K562 (cell line): Measurements from ENCODE around the gene PPL. TPM values are rescaled to one million over a fixed set of nuclear protein-coding genes. Genes with fewer than 3 reads are reported as not detected.

ENCODE experiments used
- ATAC-seq: fragments of 200-7000 bp; cut with Tn5 transposase; 3 replicates; pipeline ENCODE4 v1.9.1; 2020; ENCODE audit warnings: moderate library complexity
- BruUV-seq: library from RNA; stranded (reverse); fragments of 400-500 nt; replicated peaks from 2 replicates; lab custom pipeline; 2021; lab: Mats Ljungman, UMichigan
- CTCF ChIA-PET: fragments of 300-600 bp; formaldehyde crosslinking; extraction: SDS; loops from one replicate; lab custom pipeline; 2021; ENCODE audit warnings: low intra/inter-chr PET ratio; lab: Yijun Ruan, JAX
- POLR2A ChIA-PET: fragments of 300-600, 350-650 bp; sonication (Branson Sonifier 250); formaldehyde crosslinking; extraction: SDS; loops from one replicate; lab custom pipeline; 2021; ENCODE audit warnings: antibody characterized with exemption, inconsistent platforms; lab: Yijun Ruan, JAX
- DNase-seq, 4 experiments: peaks; one replicate each; pipeline versions ENCODE4 v3.0.0 to v3.0.0-alpha.2; 2011 to 2018; ENCODE audit warnings: low spot score in 3 of 4, mixed read lengths in 3 of 4; ENCODE audit errors: extremely low read depth in 1 of 4
- FAIRE-seq: peaks from 2 replicates; lab custom pipeline; 2011; peaks lifted over from hg19 to GRCh38; lab: Jason Lieb, UNC
- H2AFZ ChIP-seq: 2 replicates; pipeline ENCODE4 v1.6.0; 2011; ENCODE audit warnings: low read depth, low read length, control low read depth, inconsistent platforms
- H3K27ac ChIP-seq: fragments of 200-600 bp; 3 replicates; pipeline ENCODE4 v1.8.0; 2011; ENCODE audit warnings: low read depth, mild to moderate bottlenecking, control low read depth, inconsistent platforms, low read length, moderate library complexity, mixed read lengths; ENCODE audit errors: extremely low read depth
- H3K27me3 ChIP-seq, 2 experiments: fragments of 300-600 bp in 1 of 2; 2 replicates in 1 of 2; 3 replicates in 1 of 2; pipeline versions ENCODE4 v1.6.0 to v1.8.0; 2011; ENCODE audit warnings: inconsistent platforms in 2 of 2, low read length in 2 of 2, mild to moderate bottlenecking in 1 of 2, mixed read lengths in 1 of 2, moderate library complexity in 1 of 2; ENCODE audit not compliant: control insufficient read depth in 2 of 2, insufficient read depth in 2 of 2
- H3K36me3 ChIP-seq: fragments of 300-600 bp; 3 replicates; pipeline ENCODE4 v1.8.0; 2011; ENCODE audit warnings: mild to moderate bottlenecking, low read length, inconsistent platforms; ENCODE audit not compliant: control insufficient read depth, insufficient read depth
- H3K4me1 ChIP-seq, 2 experiments: fragments of 200-600 bp in 1 of 2; replicated peaks in 1 of 2; 2 replicates in 1 of 2; 3 replicates in 1 of 2; pipeline versions ENCODE4 v1.5.1 to v1.8.0; 2011; ENCODE audit warnings: inconsistent platforms in 2 of 2, low read length in 2 of 2, mild to moderate bottlenecking in 1 of 2, mixed read lengths in 1 of 2, moderate library complexity in 1 of 2; ENCODE audit not compliant: control insufficient read depth in 2 of 2, insufficient read depth in 2 of 2
- H3K4me2 ChIP-seq: 2 replicates; pipeline ENCODE4 v1.6.1; 2011; ENCODE audit warnings: low read length, control low read depth, inconsistent platforms, mixed read lengths; ENCODE audit not compliant: insufficient read depth
- H3K4me3 ChIP-seq: fragments of 200-600 bp; sonication (generic), shearing (Covaris generic); 2 replicates; pipeline ENCODE4 v1.5.1; 2016; ENCODE audit warnings: control low read depth, inconsistent platforms
- H3K79me2 ChIP-seq: fragments of 200-600 bp; 3 replicates; pipeline ENCODE4 v1.8.0; 2011; ENCODE audit warnings: low read length, inconsistent platforms; ENCODE audit not compliant: control insufficient read depth, insufficient read depth
- H3K9ac ChIP-seq, 2 experiments: 2 replicates each; pipeline versions ENCODE4 v1.6.0 to v1.6.1; 2011; ENCODE audit warnings: low read depth in 2 of 2, low read length in 2 of 2, control low read depth in 1 of 2, inconsistent platforms in 1 of 2, mild to moderate bottlenecking in 1 of 2, mixed read lengths in 1 of 2; ENCODE audit not compliant: insufficient read depth in 1 of 2
- H3K9me1 ChIP-seq: one replicate; pipeline ENCODE4 v1.6.0; 2011; ENCODE audit warnings: inconsistent platforms, mild to moderate bottlenecking, low read length, moderate library complexity; ENCODE audit not compliant: control insufficient read depth, insufficient read depth
- H3K9me3 ChIP-seq: replicated peaks from 2 replicates; pipeline ENCODE4 v1.5.1; 2011; ENCODE audit warnings: low read depth, low read length, inconsistent platforms; ENCODE audit not compliant: control insufficient read depth, insufficient read depth
- H4K20me1 ChIP-seq: replicated peaks from 2 replicates; pipeline ENCODE4 v1.6.1; 2011; ENCODE audit warnings: low read length, inconsistent platforms, mixed read lengths; ENCODE audit not compliant: control insufficient read depth, insufficient read depth
- C11orf30 ChIP-seq: fragments of 450-650 bp; IDR thresholded peaks from 2 replicates; pipeline ENCODE4 v1.6.1; 2016; ENCODE audit warnings: low read depth, mild to moderate bottlenecking
- EP400 ChIP-seq: fragments of 450-650 bp; IDR thresholded peaks from 2 replicates; pipeline ENCODE4 v1.6.1; 2017; ENCODE audit warnings: antibody characterized with exemption, mild to moderate bottlenecking, moderate library complexity
- FOXA3 ChIP-seq, 2 experiments: fragments of 450-650 bp in 1 of 2; sonication (generic) in 1 of 2; formaldehyde crosslinking; IDR thresholded peaks in 1 of 2; conservative IDR thresholded peaks in 1 of 2; 2 replicates each; pipeline versions ENCODE4 v1.4.0 to v1.8.0; 2020 to 2022; ENCODE audit warnings: mild to moderate bottlenecking in 2 of 2, missing genetic modification reagents in 1 of 2
- FOXP1 ChIP-seq: sonication (generic); formaldehyde crosslinking; IDR thresholded peaks from 2 replicates; pipeline ENCODE4 v1.8.0; 2022; ENCODE audit warnings: mild to moderate bottlenecking, missing genetic modification reagents
- HDAC2 ChIP-seq: fragments of 450-650 bp; IDR thresholded peaks from 2 replicates; pipeline ENCODE4 v1.6.1; 2016; ENCODE audit warnings: mild to moderate bottlenecking
- JUN ChIP-seq, 2 experiments: sonication (generic) in 1 of 2; formaldehyde crosslinking in 1 of 2; IDR thresholded peaks; 2 replicates each; pipeline versions ENCODE4 v1.6.1 to v1.8.0; 2012 to 2022; ENCODE audit warnings: borderline replicate concordance in 2 of 2, mild to moderate bottlenecking in 2 of 2, improper control_type of control experiment in 1 of 2, low read depth in 1 of 2, low read length in 1 of 2, missing genetic modification reagents in 1 of 2
- MAFG ChIP-seq: fragments of 450-650 bp; conservative IDR thresholded peaks from 2 replicates; pipeline ENCODE4 v1.6.1; 2016; ENCODE audit warnings: missing genetic modification characterization, missing compliant biosample characterization
- MAFK ChIP-seq: IDR thresholded peaks from 2 replicates; pipeline ENCODE4 v1.6.1; 2011; ENCODE audit warnings: low read length, improper control_type of control experiment
- MEIS2 ChIP-seq: fragments of 450-650 bp; IDR thresholded peaks from 2 replicates; pipeline ENCODE4 v1.6.1; 2014; ENCODE audit warnings: mild to moderate bottlenecking; ENCODE audit not compliant: partially characterized antibody
- NFE2 ChIP-seq: IDR thresholded peaks from 2 replicates; pipeline ENCODE4 v1.6.1; 2014; ENCODE audit warnings: antibody characterized with exemption, low read depth
- SIN3A ChIP-seq, 2 experiments: fragments of 150-350 bp in 1 of 2; IDR thresholded peaks; 2 replicates each; pipeline ENCODE4 v1.6.1; 2011 to 2016; ENCODE audit warnings: borderline replicate concordance in 2 of 2, low read depth in 2 of 2, low read length in 2 of 2, mild to moderate bottlenecking in 2 of 2, moderate library complexity in 2 of 2; ENCODE audit not compliant: control insufficient read depth in 1 of 2
- SMARCA4 ChIP-seq: fragments of 450-650 bp; IDR thresholded peaks from 2 replicates; pipeline ENCODE4 v1.6.1; 2016
- SMARCE1 ChIP-seq: fragments of 450-650 bp; IDR thresholded peaks from 2 replicates; pipeline ENCODE4 v1.7.1; 2016; ENCODE audit warnings: mild to moderate bottlenecking
- SP1 ChIP-seq: sonication (generic); formaldehyde crosslinking; IDR thresholded peaks from 2 replicates; pipeline ENCODE4 v1.8.1; 2022; ENCODE audit warnings: mild to moderate bottlenecking, missing genetic modification reagents
- TAF9B ChIP-seq: fragments of 450-650 bp; IDR thresholded peaks from 2 replicates; pipeline ENCODE4 v1.6.1; 2018; ENCODE audit warnings: mild to moderate bottlenecking; ENCODE audit not compliant: partially characterized antibody
- TBL1XR1 ChIP-seq, 2 experiments: IDR thresholded peaks; 2 replicates each; pipeline ENCODE4 v1.6.1; 2012; ENCODE audit warnings: improper control_type of control experiment in 2 of 2, low read length in 2 of 2, mild to moderate bottlenecking in 1 of 2
- ZNF584 ChIP-seq: fragments of 200-800 bp; sonication (Bioruptor generic); IDR thresholded peaks from 2 replicates; pipeline ENCODE4 v1.6.1; 2016; ENCODE audit warnings: low read depth, mild to moderate bottlenecking, missing genetic modification characterization, missing compliant biosample characterization
- WGBS: fragments of 100-300 bp; shearing (Covaris generic); methylation state at CpG from one replicate; pipeline ENCODE4 v1.1.6; 2016; ENCODE audit warnings: low coverage, mixed read lengths; ENCODE audit not compliant: insufficient coverage; ENCODE audit errors: missing lambda C conversion rate; 5-methylcytosine and 5-hydroxymethylcytosine counted together
- in situ Hi-C: fragments of 300-500 bp; cut with MboI; formaldehyde crosslinking; loops from 4 replicates; pipeline ENCODE4 v1.15.0; 2018; ENCODE audit warnings: inconsistent platforms, mixed read lengths
- intact Hi-C: fragments of 100-400 bp; cut with micrococcal nuclease; formaldehyde crosslinking; loops from 2 replicates; pipeline ENCODE4 v1.14.2; 2022
- polyA plus RNA-seq, 8 experiments: library from polyadenylated mRNA; depleted of rRNA in 4 of 8; stranded (reverse) in 5 of 8; unstranded in 3 of 8; fragments of >200 nt; fragmentation: Nextera tagmentation in 2 of 8; fragmentation: Illumina TruSeq in 1 of 8; extraction: Ambion mirVana in 2 of 8; extraction: Trizol in 1 of 8; gene quantifications; 2 replicates each; pipeline versions ENCODE4 v1.2.1 to v1.2.3, GENCODE V29; 2011 to 2014; ENCODE audit warnings: inconsistent platforms in 1 of 8, missing spikeins in 1 of 8
- total RNA-seq, 7 experiments: library from RNA; depleted of rRNA in 6 of 7; stranded (reverse); fragments of >200 nt in 6 of 7; fragmentation: Illumina TruSeq in 2 of 7; extraction: Trizol in 2 of 7; gene quantifications; 2 replicates each; pipeline versions ENCODE4 v1.2.1 to v1.2.3, GENCODE V29; 2011 to 2021; ENCODE audit warnings: low replicate concordance in 1 of 7
- TF ChIP-seq, protein P1 (sequence below), 2 experiments: fragments of 450-650 bp; conservative IDR thresholded peaks; 2 replicates each; pipeline ENCODE4 v1.6.1; 2017; ENCODE audit warnings: mild to moderate bottlenecking in 2 of 2, moderate library complexity in 2 of 2
- TF ChIP-seq, protein P2 (sequence below), 2 experiments: fragments of 450-650 bp in 1 of 2; sonication (generic) in 1 of 2; formaldehyde crosslinking in 1 of 2; IDR thresholded peaks in 1 of 2; conservative IDR thresholded peaks in 1 of 2; 2 replicates each; pipeline versions ENCODE4 v1.6.1 to v1.8.1; 2016 to 2023; ENCODE audit warnings: mild to moderate bottlenecking in 2 of 2, moderate library complexity in 2 of 2, inconsistent platforms in 1 of 2, missing genetic modification reagents in 1 of 2

PPL gene
- total and polyA plus RNA-seq, 9 of the 15 experiments (the other 6 are each of a cell fraction or from before 2014, with no cell fraction given), result 0.01 to 0.15 (median 0.07) TPM; not detected in 3

DNA sequence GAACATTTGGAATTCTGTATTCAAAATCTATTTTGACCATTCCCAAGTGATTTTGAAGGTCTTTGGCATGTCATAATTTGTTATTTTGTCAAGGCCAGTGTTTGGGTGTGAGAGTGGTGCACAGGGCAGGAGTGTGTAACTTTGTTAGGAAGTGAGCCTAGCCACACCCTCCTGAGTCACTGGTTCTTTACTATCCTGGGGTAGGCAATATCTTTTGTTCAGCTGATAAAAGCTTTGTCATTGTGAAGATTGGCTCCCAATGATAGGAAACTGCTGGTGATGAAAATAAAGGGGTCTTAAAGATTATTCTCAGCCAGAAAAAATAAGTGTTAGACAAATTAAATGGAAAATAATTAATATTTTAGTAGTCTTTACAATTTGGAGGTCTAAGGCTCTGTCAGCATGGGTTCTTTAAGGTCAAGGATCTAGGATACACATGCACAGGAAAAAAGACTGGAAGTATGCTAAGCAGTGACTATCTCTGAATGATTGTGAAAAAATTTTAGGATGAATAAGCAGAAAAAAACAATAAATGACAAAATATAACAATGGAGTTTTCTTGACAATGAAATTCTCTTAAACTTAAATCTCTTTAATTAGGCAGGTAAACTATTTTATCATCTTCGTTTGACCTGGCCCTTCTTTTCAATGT is 84.6 kb downstream of the PPL start:
- no peak overlapping the region for H3K4me3 ChIP-seq
- H3K9ac ChIP-seq, result peak overlapping the region in 1 of 2 experiments; percentile 27; a peak in 1 of 4 replicates
- peaks cover 57% of the 10 kb centered on the region for H3K79me2 ChIP-seq
- peak overlapping the region; percentile 39; the same call in 1 of the 2 replicates for H3K4me2 ChIP-seq
- peak; percentile 41; the same call in 2 of the 3 replicates for ATAC-seq
- POLR2A ChIA-PET, result interaction anchor here (0.5 to 4.5 kb wide), 3 partner anchors 10 to 55 kb away, joined by 3 to 20 read pairs (median 3); no protein-coding TSS in a partner anchor
- no peak for FAIRE-seq
- CTCF ChIA-PET, result interaction anchor here (0.6 kb wide), 1 partner anchor 782 kb away, joined by 3 read pairs; no protein-coding TSS in a partner anchor
- intact Hi-C loops (no loop called here), in situ Hi-C loops (no loop called here)
- no TSS peak for BruUV-seq
- H3K9me1 ChIP-seq, result no peaks in the 10 kb centered on the region
- peaks cover 55% of the 10 kb centered on the region for H3K36me3 ChIP-seq
- no peaks in the 10 kb centered on the region for H3K27me3 ChIP-seq
- WGBS, result 73% methylated on average over 1 of the region's 1 CpG
- H3K27ac ChIP-seq, result peak overlapping the region; percentile 41; the same call in 2 of the 3 replicates
- H3K4me1 ChIP-seq, result peaks cover 17 to 33% of the 10 kb centered on the region in 2 experiments
- peak; percentile 51 to 75 (median 62) for DNase-seq
- no peaks in the 10 kb centered on the region for H3K9me3 ChIP-seq
- peaks cover 36% of the 10 kb centered on the region for H4K20me1 ChIP-seq
- no peak overlapping the region for H2AFZ ChIP-seq
- TF ChIP-seq MEIS2 (peak; percentile 21), TBL1XR1 (IDR thresholded peaks at IDR 0.05; ENCODE audit: low read length in 2 of 2) (no peak), C11orf30 (peak; percentile 70), SIN3A (IDR thresholded peaks at IDR 0.05; ENCODE audit: borderline replicate concordance in 2 of 2, control insufficient read depth in 1 of 2, low read depth in 2 of 2, low read length in 2 of 2) (peak in 1 of 2 experiments; percentile 33; a peak in 1 of 4 replicates), FOXP1 (CRISPR knock-in tag) (no peak), NFE2 (peak; percentile 88), ZNF584 (no peak), MAFK (peak; percentile 52; the same call in 1 of the 2 replicates), EP400 (0 out of 2 replicates have a peak, but pooled peaks have one; percentile 15), FOXA3 (CRISPR knock-in tag; conservative IDR thresholded peaks at IDR 0.05 in 1 of 2, IDR thresholded peaks at IDR 0.05 in 1 of 2) (no peak), TAF9B (peak; percentile 39), JUN (IDR thresholded peaks at IDR 0.05; ENCODE audit: borderline replicate concordance, low read depth, low read length) (peak; percentile 25; the same call in 1 of the 2 replicates), JUN (CRISPR knock-in tag; IDR thresholded peaks at IDR 0.05; ENCODE audit: borderline replicate concordance) (no peak), SMARCA4 (peak; percentile 79), HDAC2 (no peak), SP1 (CRISPR knock-in tag) (no peak), SMARCE1 (0 out of 2 replicates have a peak, but pooled peaks have one; percentile 31), MAFG (tag) (peak; percentile 73)
- TF ChIP-seq, protein P1, sequence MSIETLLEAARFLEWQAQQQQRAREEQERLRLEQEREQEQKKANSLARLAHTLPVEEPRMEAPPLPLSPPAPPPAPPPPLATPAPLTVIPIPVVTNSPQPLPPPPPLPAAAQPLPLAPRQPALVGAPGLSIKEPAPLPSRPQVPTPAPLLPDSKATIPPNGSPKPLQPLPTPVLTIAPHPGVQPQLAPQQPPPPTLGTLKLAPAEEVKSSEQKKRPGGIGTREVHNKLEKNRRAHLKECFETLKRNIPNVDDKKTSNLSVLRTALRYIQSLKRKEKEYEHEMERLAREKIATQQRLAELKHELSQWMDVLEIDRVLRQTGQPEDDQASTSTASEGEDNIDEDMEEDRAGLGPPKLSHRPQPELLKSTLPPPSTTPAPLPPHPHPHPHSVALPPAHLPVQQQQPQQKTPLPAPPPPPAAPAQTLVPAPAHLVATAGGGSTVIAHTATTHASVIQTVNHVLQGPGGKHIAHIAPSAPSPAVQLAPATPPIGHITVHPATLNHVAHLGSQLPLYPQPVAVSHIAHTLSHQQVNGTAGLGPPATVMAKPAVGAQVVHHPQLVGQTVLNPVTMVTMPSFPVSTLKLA (conservative IDR thresholded peaks at IDR 0.05), result peak; percentile 27 to 39; a peak in 1 of 4 replicates
- TF ChIP-seq, protein P2, sequence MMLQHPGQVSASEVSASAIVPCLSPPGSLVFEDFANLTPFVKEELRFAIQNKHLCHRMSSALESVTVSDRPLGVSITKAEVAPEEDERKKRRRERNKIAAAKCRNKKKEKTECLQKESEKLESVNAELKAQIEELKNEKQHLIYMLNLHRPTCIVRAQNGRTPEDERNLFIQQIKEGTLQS (IDR thresholded peaks at IDR 0.05), result peak; percentile 39; the same call in 1 of the 2 replicates
- TF ChIP-seq, protein P2 (CRISPR knock-in tag; conservative IDR thresholded peaks at IDR 0.05), result no peak
